IMR-90 (cell line): ENCODE results near the gene MRPS7. TPM values are rescaled to one million over a fixed set of nuclear protein-coding genes. Genes with fewer than 3 reads are reported as not detected.

Experiments
- ATAC-seq: fragments of 200-7000 bp; cut with Tn5 transposase; 2 replicates; pipeline ENCODE4 v1.9.1; 2020; ENCODE audit warnings: low read depth, mild to moderate bottlenecking, moderate library complexity
- BruUV-seq: library from RNA; stranded (reverse); fragments of 400-500 nt; replicated peaks from 2 replicates; lab custom pipeline; 2021; lab: Mats Ljungman, UMichigan
- CTCF ChIA-PET: fragments of 300-600 bp; formaldehyde crosslinking; extraction: SDS; loops from one replicate; lab custom pipeline; 2021; ENCODE audit warnings: antibody characterized with exemption; lab: Yijun Ruan, JAX
- POLR2A ChIA-PET: fragments of 300-600 bp; sonication (Branson Sonifier 250); formaldehyde crosslinking; loops from one replicate; lab custom pipeline; 2022; ENCODE audit warnings: antibody characterized with exemption; ENCODE audit not compliant: unreplicated experiment; lab: Charles Lee
- DNase-seq: peaks from one replicate; pipeline ENCODE4 v3.0.0; 2013
- H2AFZ ChIP-seq: replicated peaks from 2 replicates; pipeline ENCODE3; 2013; ENCODE audit warnings: low read length, mild to moderate bottlenecking; ENCODE audit not compliant: poor library complexity
- H2AK5ac ChIP-seq: 2 replicates; pipeline ENCODE4 v1.6.1; 2013; ENCODE audit warnings: low read depth, low read length, inconsistent platforms
- H2AK9ac ChIP-seq: replicated peaks from 2 replicates; pipeline ENCODE3; 2013; ENCODE audit warnings: mild to moderate bottlenecking, low read depth, low read length, moderate library complexity; ENCODE audit not compliant: poor library complexity
- H2BK120ac ChIP-seq: 2 replicates; pipeline ENCODE4 v1.6.1; 2013; ENCODE audit warnings: low read depth, low read length, inconsistent platforms
- H2BK15ac ChIP-seq: 3 replicates; pipeline ENCODE4 v1.6.1; 2013; ENCODE audit warnings: low read depth, low read length, inconsistent platforms
- H2BK20ac ChIP-seq: 2 replicates; pipeline ENCODE4 v1.6.1; 2013; ENCODE audit warnings: low read depth, mild to moderate bottlenecking, inconsistent platforms, low read length, moderate library complexity
- H2BK5ac ChIP-seq: 2 replicates; pipeline ENCODE4 v1.6.1; 2013; ENCODE audit warnings: mild to moderate bottlenecking, low read depth, low read length, inconsistent platforms; ENCODE audit not compliant: poor library complexity, severe bottlenecking
- H3K14ac ChIP-seq: replicated peaks from 2 replicates; pipeline ENCODE4 v1.6.1; 2013; ENCODE audit warnings: low read depth, low read length, inconsistent platforms
- H3K18ac ChIP-seq: 2 replicates; pipeline ENCODE4 v1.6.1; 2013; ENCODE audit warnings: low read depth, low read length, control low read depth
- H3K23ac ChIP-seq: 2 replicates; pipeline ENCODE4 v1.6.1; 2013; ENCODE audit warnings: low read depth, low read length, inconsistent platforms
- H3K27ac ChIP-seq: 2 replicates; pipeline ENCODE4 v1.5.1; 2013; ENCODE audit warnings: mild to moderate bottlenecking, control low read depth, low read length; ENCODE audit not compliant: insufficient read depth
- H3K27me3 ChIP-seq: 2 replicates; pipeline ENCODE4 v1.6.1; 2013; ENCODE audit warnings: low read length; ENCODE audit not compliant: control insufficient read depth, insufficient read depth
- H3K36me3 ChIP-seq: 2 replicates; pipeline ENCODE4 v1.6.1; 2013; ENCODE audit warnings: low read length, mixed read lengths; ENCODE audit not compliant: control insufficient read depth, insufficient read depth
- H3K4ac ChIP-seq: 2 replicates; pipeline ENCODE4 v1.6.1; 2013; ENCODE audit warnings: low read depth, low read length, inconsistent platforms
- H3K4me1 ChIP-seq: 2 replicates; pipeline ENCODE4 v1.6.1; 2013; ENCODE audit warnings: low read length, mixed read lengths; ENCODE audit not compliant: control insufficient read depth, insufficient read depth
- H3K4me2 ChIP-seq: 2 replicates; pipeline ENCODE4 v1.6.1; 2013; ENCODE audit warnings: low read depth, mild to moderate bottlenecking, control low read depth, low read length, moderate library complexity
- H3K4me3 ChIP-seq: 2 replicates; pipeline ENCODE4 v1.5.1; 2013; ENCODE audit warnings: low read depth, mild to moderate bottlenecking, control low read depth, low read length, moderate library complexity; ENCODE audit not compliant: insufficient read depth
- H3K56ac ChIP-seq: 2 replicates; pipeline ENCODE4 v1.6.1; 2013; ENCODE audit warnings: low read length, inconsistent platforms; ENCODE audit not compliant: insufficient read depth; ENCODE audit errors: extremely low read depth
- H3K79me1 ChIP-seq, 2 experiments: 2 replicates each; pipeline ENCODE4 v1.6.1; 2013; ENCODE audit warnings: low read length in 2 of 2, inconsistent platforms in 1 of 2, low read depth in 1 of 2
- H3K9ac ChIP-seq: 2 replicates; pipeline ENCODE4 v1.6.1; 2013; ENCODE audit warnings: low read depth, low read length, control low read depth
- H3K9me1 ChIP-seq: 2 replicates; pipeline ENCODE4 v1.6.1; 2013; ENCODE audit warnings: low read length, inconsistent platforms; ENCODE audit not compliant: insufficient read depth
- H3K9me3 ChIP-seq: 2 replicates; pipeline ENCODE4 v1.6.1; 2013; ENCODE audit warnings: low read length; ENCODE audit not compliant: control insufficient read depth, insufficient read depth
- H4K20me1 ChIP-seq: 2 replicates; pipeline ENCODE4 v1.6.1; 2013; ENCODE audit warnings: low read length, inconsistent platforms; ENCODE audit not compliant: insufficient read depth
- H4K5ac ChIP-seq: 2 replicates; pipeline ENCODE4 v1.6.1; 2013; ENCODE audit warnings: mild to moderate bottlenecking, low read depth, low read length, control low read depth
- H4K8ac ChIP-seq, 2 experiments: 2 replicates each; pipeline ENCODE4 v1.6.1; 2013; ENCODE audit warnings: low read depth in 2 of 2, low read length in 2 of 2, control low read depth in 1 of 2, inconsistent platforms in 1 of 2
- H4K91ac ChIP-seq: 2 replicates; pipeline ENCODE4 v1.6.1; 2013; ENCODE audit warnings: low read depth, low read length, inconsistent platforms; ENCODE audit not compliant: insufficient read depth
- RFX5 ChIP-seq: IDR thresholded peaks from 2 replicates; pipeline ENCODE4 v1.8.0; 2012; ENCODE audit warnings: low read depth, mild to moderate bottlenecking, low read length, moderate library complexity
- WGBS, 2 experiments: methylation state at CpG; one replicate each; pipeline versions ENCODE4 v1.1.5 to v1.1.7; 2013; ENCODE audit warnings: missing lambda C conversion rate in 2 of 2; ENCODE audit not compliant: insufficient read length in 1 of 2; ENCODE audit errors: extremely low coverage in 2 of 2; 5-methylcytosine and 5-hydroxymethylcytosine counted together
- dilution Hi-C: fragments of 300-500 bp; cut with HindIII; formaldehyde crosslinking; loops from one replicate; pipeline ENCODE4 v1.14.3; 2018; ENCODE audit warnings: low sequenced_read_pairs; ENCODE audit not compliant: unreplicated experiment
- in situ Hi-C: fragments of 300-500 bp; cut with MboI; formaldehyde crosslinking; loops from 3 replicates; pipeline ENCODE4 v1.14.3; 2019; ENCODE audit warnings: low sequenced_read_pairs, inconsistent platforms, mixed read lengths
- intact Hi-C: fragments of 100-400 bp; cut with micrococcal nuclease; formaldehyde crosslinking; loops from 2 replicates; pipeline ENCODE4 v1.10.0; 2022
- polyA plus RNA-seq, 3 experiments: library from polyadenylated mRNA; depleted of rRNA; stranded (reverse); fragments of >200 nt; gene quantifications; 2 replicates each; pipeline ENCODE4 v1.2.3, GENCODE V29; 2012; ENCODE audit warnings: low replicate concordance in 1 of 3
- total RNA-seq: library from RNA; depleted of rRNA; stranded (reverse); fragments of >200 nt; gene quantifications from 2 replicates; pipeline ENCODE4 v1.2.3, GENCODE V29; 2012

MRPS7 gene
- total and polyA plus RNA-seq, 2 of the 4 experiments (the other 2 are of a cell fraction), result 55.9 to 60.5 TPM

DNA sequence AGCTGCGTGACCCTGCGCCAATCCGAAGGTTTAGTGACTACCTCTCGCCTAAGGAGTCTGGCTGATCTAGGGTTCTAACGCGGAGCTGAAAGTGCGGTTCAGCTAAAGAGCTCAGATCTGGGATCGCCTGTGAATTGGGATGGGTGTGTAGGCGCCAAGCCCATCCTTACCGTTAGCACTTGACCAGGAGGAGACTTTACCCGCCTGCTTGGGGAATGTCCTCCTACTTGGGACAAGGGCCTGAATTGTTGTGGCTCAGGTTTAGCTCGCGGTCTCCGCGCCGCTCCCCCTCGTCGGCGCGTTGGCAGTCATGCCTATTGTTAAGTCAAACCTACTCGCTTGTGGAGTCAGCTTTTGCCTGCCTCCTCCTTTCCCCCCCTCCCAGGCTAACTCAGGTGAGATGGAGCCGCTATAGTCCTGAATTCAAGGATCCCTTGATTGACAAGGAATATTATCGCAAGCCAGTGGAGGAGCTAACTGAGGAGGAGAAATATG is 480 bp downstream of the MRPS7 start:
- CTCF ChIA-PET, result interaction anchor here (0.6 to 3.2 kb wide), 2 partner anchors 9 to 28 kb away, joined by 3 to 18 read pairs; partner anchors contain the start of gene MIF4GD
- peak overlapping the region; percentile 88 for H3K14ac ChIP-seq
- H3K27me3 ChIP-seq, result no peaks in the 10 kb centered on the region
- DNase-seq, result no peak
- peak overlapping the region; percentile 95 for H4K91ac ChIP-seq
- peak overlapping the region; percentile 91 for H3K4me3 ChIP-seq
- H3K4me2 ChIP-seq, result peak overlapping the region; percentile 95
- peak overlapping the region; percentile 89 for H4K5ac ChIP-seq
- ATAC-seq, result peak; percentile 19
- peak overlapping the region; percentile 79 for H2AK5ac ChIP-seq
- POLR2A ChIA-PET, result interaction anchor here (0.6 to 1.5 kb wide), 2 partner anchors 9 to 221 kb away, joined by 3 to 4 read pairs; partner anchors contain the start of gene MIF4GD
- H3K9me3 ChIP-seq, result no peaks in the 10 kb centered on the region
- no peak for TF ChIP-seq RFX5
- H2BK120ac ChIP-seq, result no peak overlapping the region
- BruUV-seq, result no TSS peak
- in situ Hi-C loops, result no loop called here
- H2BK20ac ChIP-seq, result no peak overlapping the region
- H2AK9ac ChIP-seq, result peak overlapping the region; percentile 94
- H3K56ac ChIP-seq, result peak overlapping the region; percentile 96
- peak overlapping the region; percentile 95 for H3K27ac ChIP-seq
- 0% methylated on average over 1 of the region's 23 CpGs; no CpG with 5 or more reads in 1 of the 2 experiments for WGBS, 2 experiments
- H3K4me1 ChIP-seq, result peaks cover 3% of the 10 kb centered on the region
- peaks cover 37 to 48% of the 10 kb centered on the region in 2 experiments for H3K79me1 ChIP-seq
- H2AFZ ChIP-seq, result peak overlapping the region; percentile 94
- peak overlapping the region; percentile 33 for H2BK5ac ChIP-seq
- dilution Hi-C loops, result no loop called here
- peak overlapping the region; percentile 97 for H4K8ac ChIP-seq
- peak overlapping the region; percentile 97 for H3K9ac ChIP-seq
- peak overlapping the region; percentile 92 for H3K4ac ChIP-seq
- H2BK15ac ChIP-seq, result no peak overlapping the region
- H3K36me3 ChIP-seq, result peaks cover 26% of the 10 kb centered on the region
- peak overlapping the region; percentile 44; the same call in 1 of the 2 replicates for H3K23ac ChIP-seq
- peaks cover 7% of the 10 kb centered on the region for H3K9me1 ChIP-seq
- intact Hi-C loops, result no loop called here
- peaks cover 22% of the 10 kb centered on the region; the same call in 1 of the 2 replicates for H4K20me1 ChIP-seq
- H3K18ac ChIP-seq, result no peak overlapping the region
